Inflammatory macrophage treated with lipopolysaccharide for 1 hour (primary cell): ENCODE data around the gene LIPC.

Source experiments
- DNase-seq, 2 donors: peaks; one replicate each; pipeline ENCODE4 v3.0.0-alpha.2; 2020 to 2022

LIPC gene

DNA sequence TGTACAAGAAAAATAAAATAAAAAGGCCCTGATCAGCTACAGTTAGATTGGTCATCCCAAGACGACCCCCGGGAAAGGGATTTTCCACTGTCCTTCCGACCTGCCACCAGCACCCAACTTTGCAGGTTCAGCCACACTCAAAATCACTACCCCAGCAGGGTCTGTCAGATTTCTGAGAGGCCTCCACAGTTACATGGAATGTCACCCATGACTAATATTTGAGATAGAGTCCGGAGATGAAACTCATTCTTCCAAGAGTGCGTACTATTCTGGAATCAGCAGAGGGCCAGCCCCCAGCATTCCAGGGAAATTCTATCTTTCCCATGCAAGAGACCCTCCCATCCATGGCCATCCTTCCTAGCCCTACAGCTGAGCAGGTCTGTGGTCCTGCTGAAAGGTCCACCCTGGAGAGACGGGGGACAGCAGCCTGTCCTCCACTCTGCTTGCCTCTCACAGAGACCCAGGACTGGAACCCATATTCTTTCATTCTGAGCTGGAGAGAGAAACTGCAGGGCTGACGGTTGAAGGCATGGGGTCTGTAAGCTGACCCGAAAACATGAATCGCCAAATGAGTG is 5.8 kb downstream of the LIPC start:
- no peak for DNase-seq

DNA sequence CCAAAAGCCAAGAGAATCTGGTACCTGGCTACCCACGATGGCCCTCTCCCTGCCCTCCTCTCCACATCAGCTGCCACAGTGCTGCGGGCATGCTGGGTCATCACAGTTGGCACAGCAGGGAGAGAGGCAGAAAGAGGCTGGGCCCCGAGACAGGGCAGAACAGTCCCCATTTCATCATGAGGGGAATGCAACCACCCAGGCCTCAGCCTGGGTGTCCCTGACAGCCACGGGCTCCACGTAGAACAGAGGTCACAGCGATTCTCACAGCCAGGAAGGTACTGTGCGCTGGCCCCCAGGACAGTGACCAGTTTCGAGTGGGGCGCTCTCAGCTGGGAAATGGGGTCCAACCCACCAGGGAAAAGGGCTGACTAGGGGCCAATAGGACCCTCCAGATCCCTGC is 6.3 kb downstream of the LIPC start:
- DNase-seq, result no peak

DNA sequence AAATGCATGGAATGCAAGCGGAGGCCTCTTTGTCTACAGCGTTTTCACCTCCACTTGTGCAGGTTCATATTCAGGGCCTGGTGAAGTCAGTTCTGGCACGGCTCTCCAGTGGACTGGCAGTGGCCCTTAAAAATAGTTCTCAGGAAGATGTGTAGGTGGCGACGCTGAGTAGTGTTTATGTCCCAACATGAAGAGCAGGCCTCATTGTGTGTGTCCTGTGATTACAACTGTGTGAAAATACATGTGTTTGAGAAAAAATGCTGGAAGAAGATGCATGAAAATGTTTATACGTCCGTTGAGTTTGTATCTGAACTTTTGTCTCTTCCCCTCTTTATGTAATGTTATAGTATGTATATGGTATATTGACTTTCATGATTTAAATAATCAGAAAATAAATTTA is 7.2 kb downstream of the LIPC start:
- DNase-seq, result peak; percentile 68 to 74

DNA sequence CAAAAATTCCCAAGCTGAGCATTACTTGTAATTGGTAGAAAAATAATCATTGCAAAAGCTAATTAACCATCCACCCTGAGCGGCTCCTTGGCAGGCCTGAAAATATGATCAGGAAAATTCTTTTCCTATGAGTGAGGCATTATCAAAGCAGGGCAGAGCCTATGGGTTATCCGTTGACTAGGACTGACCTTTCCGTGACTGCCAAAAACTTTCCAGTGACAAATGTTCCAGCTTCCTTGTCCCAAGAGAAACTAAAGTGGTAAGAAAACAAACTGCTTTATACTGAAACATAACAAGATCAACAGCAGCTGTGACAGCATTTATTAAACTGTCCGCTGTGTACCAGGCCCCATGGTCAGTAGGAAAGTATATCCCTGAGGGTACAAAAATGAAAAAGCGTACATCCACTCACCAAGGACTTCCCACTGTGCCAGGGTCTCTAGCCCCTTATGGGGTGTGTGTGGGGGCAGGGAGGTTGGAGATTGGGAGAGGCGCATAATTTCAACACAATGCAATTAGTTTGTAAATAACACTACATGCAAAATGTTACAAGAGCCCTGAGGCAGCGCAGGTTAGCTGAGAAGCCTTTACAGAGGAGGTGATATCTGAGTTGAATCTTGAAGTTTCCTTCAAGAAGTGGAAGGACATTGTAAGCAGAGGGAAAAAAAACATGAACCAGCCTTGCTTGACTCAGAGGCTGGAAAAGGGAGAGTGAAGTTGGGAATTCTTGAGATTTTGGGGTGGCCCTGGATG is 8.5 kb downstream of the LIPC start:
- DNase-seq, result no peak

DNA sequence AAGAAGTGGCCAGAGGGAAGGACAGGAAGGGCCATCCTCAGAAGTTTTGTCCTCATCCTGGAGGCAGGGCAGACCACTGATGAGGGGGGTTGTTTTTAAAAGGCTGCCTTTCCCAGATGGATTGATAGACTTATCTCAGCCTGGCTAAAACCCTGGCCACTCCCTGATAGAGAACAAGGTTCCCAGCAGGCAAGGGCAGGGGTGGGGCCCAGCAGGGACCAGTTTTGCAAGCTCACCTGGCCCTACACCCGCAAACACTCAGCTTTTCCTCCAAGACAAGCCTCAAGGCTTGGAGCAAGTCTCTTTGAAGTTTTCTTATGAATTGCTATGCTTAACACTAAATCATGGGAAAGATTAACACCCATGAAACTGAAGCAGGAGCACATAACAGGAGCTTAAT is 9.1 kb downstream of the LIPC start:
- no peak for DNase-seq

DNA sequence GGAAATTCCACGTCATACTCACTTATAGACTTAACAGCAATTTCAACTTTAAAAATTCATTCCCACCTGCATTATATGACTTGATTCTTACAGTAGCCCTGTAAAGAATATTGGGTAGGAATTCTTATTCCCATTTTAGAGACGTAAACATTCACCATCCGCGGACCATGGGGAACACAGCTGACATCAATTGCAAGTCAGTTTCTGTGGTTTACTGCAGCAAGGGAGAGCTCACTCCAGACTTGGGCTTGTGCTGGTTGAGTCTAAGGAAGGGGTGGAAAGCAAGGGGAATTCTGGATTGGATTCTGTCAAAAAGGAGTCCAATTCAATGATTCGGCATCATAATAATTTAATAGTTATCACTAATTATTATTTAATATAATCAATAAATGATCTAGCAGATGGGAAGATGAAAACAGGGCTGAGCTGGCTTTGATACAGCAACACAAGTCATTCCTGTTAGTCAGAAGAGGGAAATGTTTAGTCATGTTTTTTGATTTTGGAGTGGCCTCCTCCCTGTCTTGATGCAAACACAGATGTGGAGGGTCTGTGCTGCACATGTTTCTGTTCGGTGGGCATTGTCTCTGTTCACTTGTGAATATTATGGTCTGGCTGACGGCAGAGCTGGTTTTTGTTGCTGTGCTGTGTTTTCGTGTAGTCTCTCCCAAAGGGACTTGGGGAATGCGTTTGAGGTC is 9.7 kb downstream of the LIPC start:
- no peak for DNase-seq

DNA sequence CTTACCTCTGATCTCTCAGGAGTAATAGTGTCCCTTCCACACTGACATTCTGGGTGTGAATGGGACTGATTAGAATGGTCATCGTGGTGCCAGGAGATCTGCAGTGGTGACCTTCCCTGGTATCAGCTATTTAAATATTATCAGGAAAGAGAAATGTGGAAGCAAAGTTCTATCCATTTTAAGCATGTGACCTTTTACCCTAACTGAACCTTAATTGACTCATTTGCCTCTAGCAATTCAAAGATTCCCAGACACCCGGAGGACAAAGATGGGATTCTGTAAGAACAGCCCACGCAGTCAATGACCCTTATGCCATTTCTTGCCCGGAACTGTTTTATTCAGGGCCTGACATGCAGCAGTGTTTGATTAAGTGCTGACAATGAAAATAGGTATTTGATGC is 10.3 kb downstream of the LIPC start:
- DNase-seq, result peak; percentile 42 to 80

DNA sequence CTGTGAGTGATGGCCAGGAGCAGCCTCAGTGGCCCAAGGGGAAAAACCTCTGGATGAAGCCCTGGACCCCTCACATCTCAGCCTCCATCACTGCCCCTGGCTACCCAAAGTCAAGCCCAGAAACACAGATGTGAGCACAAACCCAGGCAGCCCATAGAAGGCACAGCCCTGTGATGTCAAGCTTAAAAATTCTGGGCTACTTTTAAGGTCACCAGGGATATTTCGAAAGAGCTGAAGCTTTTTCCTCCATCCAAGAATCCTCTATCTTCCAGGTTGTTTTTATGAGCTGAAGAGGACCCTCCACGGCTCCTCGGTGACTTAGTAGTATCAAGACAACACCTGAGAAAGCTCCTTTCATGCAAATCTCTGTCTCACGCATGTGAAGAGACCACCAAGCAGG is 11.5 kb downstream of the LIPC start:
- DNase-seq, result no peak

DNA sequence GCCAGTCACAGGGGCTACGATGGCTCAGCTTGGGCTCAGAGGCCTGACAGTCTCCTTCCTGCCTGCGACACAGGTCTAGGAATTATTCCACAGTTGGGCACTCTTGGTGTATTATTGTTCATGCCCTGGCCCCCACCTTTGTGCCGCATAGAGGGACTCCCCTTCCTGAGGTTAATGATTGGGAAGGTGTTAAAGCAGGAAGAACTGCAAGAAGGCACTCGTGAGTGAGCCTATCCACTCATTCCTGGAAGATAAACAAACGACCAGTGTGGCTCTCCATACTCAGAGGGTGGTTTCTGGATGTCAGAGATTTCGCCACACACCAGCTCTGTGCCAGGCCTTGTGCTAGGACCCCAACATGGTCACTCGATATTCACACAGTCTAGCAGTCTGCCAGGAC is 12.3 kb downstream of the LIPC start:
- DNase-seq, result no peak

DNA sequence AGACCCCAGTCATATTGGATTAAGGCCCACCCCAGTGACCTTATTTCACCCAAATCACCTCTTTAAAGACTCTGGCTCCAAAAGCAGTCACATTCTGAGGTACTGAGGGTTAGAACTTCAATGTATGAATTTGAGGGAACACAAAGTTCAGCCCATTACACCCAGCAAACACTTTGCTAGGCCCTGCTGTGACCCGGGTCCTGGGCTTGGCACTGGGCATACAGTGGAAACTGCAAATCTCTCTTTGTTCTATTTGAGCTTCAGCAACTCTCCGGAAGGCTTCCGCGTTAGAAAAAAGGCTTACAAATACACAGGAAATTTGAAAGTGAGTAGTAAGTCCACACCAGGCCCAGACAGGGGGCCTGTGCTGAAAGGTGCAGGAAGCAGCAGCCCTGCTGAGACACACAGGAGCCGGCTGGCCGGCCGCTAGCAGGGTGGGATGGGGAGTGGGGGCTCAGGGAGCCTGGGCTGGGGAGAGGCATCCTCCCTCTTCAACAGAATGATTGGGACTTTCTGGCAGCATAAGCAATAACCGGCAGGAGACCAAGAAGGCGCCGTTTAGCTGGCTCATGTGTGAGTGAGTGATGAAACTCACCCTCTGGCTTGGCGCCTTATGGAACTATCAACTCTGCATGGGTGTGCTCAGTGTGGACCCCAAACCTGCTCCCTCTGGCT is 13.0 kb downstream of the LIPC start:
- DNase-seq, result no peak

DNA sequence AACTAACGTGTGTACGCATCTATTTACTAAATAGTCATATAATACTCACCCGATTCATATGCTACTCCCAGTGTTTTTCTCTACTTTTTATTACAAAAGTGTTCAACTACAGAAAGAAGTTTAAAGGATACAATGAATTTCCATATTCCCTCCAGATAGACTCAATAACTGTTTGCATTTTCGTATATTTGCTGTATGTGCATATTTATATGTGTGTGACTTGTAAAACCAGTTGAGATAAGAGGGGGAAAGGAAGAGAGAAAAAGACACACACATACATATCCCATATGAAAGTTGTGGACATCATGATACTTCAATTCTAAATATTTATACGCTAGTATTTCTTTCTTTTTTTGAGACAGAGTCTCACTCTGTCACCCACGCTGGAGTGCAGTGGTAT is 14.1 kb downstream of the LIPC start:
- no peak for DNase-seq

DNA sequence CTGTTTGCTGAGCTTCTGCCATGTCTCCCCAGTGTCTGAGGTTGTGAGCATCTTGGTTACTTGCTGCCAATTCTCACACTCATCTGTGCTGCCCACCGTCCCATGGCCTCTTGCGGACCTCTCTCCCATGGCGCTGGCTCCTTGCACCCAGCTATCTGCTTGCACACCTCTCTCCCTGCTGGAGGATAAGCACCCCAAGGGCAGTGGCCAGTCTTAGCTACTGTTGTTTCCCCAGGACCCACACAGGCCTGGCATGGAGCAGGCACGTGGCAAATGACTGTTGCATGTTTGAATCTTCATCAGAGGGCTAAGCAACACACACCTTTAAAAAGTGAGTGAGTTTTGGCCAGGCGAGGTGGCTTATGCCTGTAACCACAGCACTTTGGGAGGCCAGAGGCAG is 14.7 kb downstream of the LIPC start:
- DNase-seq, result no peak

DNA sequence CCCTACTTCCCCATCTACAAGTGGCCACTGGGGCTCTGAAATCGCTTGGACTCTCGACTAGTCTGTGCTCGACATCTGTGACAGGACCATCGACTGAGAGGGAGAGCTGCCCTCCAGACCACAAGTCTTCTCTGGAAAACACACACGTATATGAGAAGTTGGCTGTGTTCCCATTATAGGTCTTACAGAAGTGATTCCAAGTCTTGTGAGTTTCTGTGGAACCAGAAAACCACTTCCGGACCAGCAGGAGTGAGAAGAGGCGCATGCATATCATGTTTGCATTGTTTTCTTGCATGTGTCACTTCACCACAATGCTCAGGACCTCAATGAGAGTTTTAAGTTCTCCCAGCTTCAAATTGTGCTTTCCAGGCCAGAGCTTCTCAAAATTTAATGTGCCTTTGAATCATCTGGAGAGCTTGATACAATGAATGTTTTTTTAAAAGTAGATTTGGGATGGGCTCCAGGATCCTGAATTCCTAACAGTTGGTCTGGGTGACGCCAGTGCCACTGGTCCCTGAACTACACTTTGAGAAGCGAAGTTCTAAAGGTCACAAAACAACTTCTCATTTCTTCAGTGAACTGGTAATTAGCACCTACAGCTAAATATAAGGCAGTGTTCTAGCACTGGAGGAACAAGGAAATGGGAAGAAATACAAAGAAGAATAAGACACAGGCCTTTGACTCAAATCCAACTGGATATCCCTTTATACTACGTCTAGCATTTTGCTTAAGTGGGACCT is 15.7 kb downstream of the LIPC start:
- peak; percentile 58 to 71 for DNase-seq

DNA sequence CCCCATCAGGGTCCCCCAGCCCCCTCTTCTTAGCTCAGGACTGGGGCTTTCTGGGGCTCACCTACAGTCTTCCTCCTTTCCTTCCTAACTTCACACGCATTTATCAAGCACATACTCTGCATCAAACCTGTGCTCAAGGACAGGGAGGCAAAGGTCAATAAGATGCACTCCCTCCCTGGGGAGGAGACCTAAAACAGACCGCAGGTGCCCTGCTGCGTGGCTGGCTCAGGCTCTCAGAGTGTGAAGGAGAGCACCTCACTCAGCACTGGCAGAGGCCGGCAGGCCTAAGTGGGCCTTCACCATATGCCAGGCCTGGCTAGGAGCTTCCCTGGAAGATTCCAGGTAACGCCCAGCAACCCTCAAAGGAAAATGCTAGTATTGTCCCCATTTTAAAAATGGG is 16.5 kb downstream of the LIPC start:
- DNase-seq, result no peak

DNA sequence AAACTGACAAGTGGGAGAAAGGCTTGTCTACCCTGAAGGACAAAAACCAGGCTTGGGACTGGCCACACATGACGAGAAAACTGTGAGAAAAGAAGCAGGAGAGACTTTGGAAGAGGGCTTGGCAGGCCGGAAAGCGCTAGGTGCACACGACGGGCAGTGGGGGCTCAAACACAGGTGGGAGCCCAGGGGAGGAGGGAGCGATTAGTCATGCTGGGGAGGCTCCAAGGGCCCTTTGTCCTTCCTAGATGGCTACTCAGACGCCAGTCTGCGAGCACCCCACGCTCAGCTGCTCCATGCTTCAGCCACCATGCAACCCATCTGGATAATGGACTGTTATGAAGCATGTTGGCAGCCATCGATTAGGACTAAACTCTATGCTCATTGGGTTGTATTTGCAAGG is 17.1 kb downstream of the LIPC start:
- no peak for DNase-seq

DNA sequence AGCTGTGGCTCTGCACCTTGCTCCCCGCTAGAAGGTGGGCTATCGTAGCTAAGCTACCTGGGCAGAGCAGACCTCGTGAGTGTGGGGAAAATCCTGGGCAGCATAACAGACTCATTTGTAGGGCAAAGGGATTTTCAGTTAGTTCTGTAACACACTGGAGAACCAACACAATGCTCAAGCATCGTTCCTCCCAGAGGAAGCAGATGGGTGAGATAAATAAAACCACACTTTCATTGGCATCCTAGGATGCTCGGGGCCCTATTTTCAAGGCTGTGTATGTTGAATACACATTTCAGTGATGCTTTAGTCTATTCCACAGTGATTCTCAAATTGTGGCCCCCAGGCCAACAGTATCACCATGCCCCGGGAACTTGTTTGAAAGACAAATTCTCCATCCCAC is 20.0 kb downstream of the LIPC start:
- DNase-seq, result no peak

DNA sequence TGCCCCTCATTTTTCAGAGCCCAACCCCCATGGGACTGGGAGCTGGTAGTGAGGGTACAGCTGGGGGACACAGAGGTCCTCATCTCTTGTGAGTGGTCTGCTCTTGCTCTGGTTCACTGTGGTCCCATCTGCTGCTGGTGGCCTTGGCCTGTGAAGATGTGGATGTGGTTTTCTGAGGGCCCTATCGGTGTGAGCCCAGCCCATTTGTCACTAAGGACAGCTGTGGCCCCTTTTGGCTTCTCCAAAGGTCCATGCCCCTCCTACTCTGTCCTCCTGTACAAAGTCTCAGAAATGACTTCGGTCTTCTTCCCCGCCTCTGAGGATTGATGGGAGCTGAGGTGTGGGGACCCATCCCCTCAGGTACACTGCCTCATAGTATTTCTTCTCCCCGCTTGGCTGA is 21.0 kb downstream of the LIPC start:
- DNase-seq, result no peak

DNA sequence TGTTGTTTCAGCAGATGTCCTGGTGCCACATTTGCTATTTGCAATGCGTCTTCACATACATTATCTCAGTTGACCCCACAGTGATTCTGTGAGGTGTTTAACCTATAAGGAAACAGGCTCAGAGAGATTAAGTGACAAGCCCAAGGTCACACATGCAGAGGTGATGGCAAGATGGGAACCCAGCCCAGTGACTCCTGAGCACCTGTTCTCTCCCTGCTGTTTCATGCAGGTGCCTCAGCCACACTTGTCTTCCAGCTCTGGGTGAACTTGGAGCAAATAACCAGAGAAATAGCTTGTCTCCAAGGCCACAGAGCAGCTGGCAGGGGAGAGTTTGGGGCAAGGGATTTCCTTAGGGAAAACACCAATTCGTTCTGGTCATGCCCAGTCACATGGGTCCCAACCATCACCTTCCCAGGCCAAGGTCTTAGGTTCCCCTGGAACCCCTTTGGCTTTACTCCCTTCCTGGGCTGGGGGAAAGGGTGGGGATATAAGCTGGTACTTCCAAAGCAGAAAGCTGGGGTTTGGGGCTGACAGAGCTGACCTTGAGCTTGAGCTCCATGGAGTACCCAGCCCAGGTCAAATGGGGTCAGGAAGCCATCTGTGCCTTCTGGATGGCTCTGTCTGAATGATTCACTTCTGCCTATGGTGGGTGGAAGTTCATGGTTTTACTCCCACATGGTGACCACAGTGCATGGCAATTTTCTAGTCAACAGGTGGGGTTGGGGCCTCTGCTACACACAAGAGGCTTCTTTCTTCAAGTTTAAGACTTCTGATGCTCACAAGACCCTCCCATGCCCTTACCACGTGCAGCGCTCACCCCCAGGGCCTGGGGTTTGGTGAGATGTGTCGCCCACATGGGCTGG is 22.4 kb downstream of the LIPC start:
- DNase-seq, result peak; percentile 57 to 81

DNA sequence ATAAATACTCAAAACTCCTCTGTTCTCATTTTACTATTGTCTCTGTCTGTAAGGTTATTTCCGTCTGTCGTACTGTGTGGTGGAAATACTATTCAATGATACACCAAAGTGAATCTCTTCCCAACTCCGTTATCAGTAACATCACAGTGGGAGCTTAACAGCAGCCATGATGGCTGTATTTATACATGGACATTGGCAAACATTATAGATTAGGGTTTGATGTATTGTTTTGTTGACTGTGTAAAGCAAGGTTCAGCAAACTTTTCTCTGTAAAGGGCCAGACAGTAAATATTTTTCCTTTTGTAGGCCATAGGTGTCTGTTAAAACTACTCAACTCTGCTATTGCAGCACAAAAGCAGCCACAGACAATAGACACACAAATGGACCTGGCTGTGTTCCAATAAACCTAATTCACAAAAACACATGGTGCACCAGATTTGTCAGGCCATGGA is 23.2 kb downstream of the LIPC start:
- DNase-seq, result no peak

DNA sequence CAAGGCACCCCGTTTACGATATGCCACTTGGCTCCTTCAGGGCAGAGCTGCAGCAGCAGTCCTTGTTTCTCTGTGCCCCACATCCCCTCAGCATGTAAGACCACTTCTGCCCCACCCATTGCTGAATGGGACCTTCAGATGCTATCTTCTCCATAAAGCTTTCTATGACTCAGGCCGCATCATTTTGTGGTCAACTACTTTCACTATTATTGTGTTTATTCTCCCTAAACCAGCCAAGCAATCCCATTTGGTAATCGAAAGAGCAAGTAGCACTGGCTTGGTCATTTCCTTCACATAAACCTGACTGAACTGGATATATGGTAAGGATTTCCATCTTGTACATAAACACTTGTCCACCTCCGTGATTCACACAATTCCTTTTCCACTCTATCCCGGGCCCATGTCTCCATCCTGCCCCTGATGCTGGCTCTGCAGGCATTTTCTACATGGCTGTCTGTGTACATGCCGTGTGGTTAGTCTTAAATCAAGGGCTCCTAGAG is 25.7 kb downstream of the LIPC start:
- DNase-seq, result peak; percentile 67 to 77

DNA sequence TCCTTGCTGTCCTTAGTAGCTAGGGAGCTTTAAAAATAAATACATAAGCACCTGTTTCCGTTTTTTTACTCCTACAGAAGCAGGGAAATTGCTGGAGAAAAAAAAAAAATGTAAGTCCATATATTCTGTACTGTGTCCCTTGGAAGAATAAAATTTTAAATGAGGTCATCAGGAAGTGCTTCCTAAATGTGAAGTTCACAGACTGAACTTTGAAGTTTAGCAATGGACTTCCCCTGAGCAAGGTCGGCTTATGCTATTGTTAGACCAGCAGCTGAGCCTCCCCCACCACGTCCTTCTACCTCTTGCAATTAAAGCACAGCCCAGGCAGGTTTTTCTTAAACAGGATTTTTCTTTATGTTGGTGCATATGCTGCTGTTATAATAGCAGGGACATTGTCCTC is 26.3 kb downstream of the LIPC start:
- peak; percentile 67 to 81 for DNase-seq

DNA sequence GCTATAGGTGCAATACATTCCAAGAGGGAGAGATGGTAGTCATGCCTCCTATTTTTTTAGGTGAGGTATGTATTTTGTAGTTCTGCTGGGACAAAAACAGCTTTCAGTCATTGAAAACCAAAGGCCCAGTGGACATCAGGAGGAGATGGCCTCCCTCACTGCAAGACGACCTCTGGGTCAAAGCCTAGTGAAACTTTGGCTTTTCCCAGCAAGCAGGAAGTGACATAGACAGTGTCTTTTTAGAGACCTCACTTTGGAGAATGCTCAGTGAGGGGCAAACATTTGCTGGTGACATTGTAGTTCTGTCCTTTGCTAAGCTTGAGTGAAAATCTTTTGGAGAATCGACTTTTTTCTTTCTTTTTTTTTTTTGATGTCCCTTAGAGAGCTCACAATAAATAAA is 27.3 kb downstream of the LIPC start:
- DNase-seq, result peak; percentile 84 to 87
